Neural progenitor cell (in vitro differentiated cells): Measurements from ENCODE around the gene SFMBT2. TPM values are rescaled to one million over a fixed set of nuclear protein-coding genes. Genes with fewer than 3 reads are reported as not detected.

Source experiments
- DNase-seq: peaks from one replicate; pipeline ENCODE4 v3.0.0-alpha.2; 2016; ENCODE audit warnings: low spot score
- H2AFZ ChIP-seq: fragments of 200-600 bp; sonication (generic); replicated peaks from 2 replicates; pipeline ENCODE4 v1.6.1; 2016; ENCODE audit warnings: antibody characterized with exemption
- H3F3A ChIP-seq: fragments of 200-600 bp; sonication (generic); 2 replicates; pipeline ENCODE4 v1.6.1; 2016; ENCODE audit warnings: antibody characterized with exemption, low read depth
- H3K27ac ChIP-seq: fragments of 200-600 bp; sonication (generic); 2 replicates; pipeline ENCODE4 v1.5.1; 2016; ENCODE audit warnings: mild to moderate bottlenecking
- H3K27me3 ChIP-seq: fragments of 200-600 bp; sonication (generic); 2 replicates; pipeline ENCODE4 v1.6.1; 2016; ENCODE audit warnings: mild to moderate bottlenecking, moderate library complexity
- H3K36me3 ChIP-seq: fragments of 200-600 bp; sonication (generic); 2 replicates; pipeline ENCODE4 v1.5.1; 2016
- H3K4me1 ChIP-seq: fragments of 200-600 bp; sonication (generic); 2 replicates; pipeline ENCODE4 v1.6.1; 2016; ENCODE audit warnings: mixed run types
- H3K4me2 ChIP-seq: fragments of 200-600 bp; sonication (generic); 2 replicates; pipeline ENCODE4 v1.6.1; 2016
- H3K4me3 ChIP-seq: fragments of 200-600 bp; sonication (generic); 2 replicates; pipeline ENCODE4 v1.5.1; 2016
- H3K79me2 ChIP-seq: fragments of 200-600 bp; sonication (generic); 2 replicates; pipeline ENCODE4 v1.6.1; 2016; ENCODE audit warnings: low read depth
- H3K9ac ChIP-seq: fragments of 200-600 bp; sonication (generic); 2 replicates; pipeline ENCODE4 v1.6.1; 2016
- H3K9me3 ChIP-seq: fragments of 200-600 bp; sonication (generic); 2 replicates; pipeline ENCODE4 v1.5.1; 2016; ENCODE audit warnings: low read depth
- H4K20me1 ChIP-seq: fragments of 200-600 bp; sonication (generic); 2 replicates; pipeline ENCODE4 v1.6.1; 2016; ENCODE audit warnings: low read depth
- H3K27ac Mint-ChIP-seq: 3 replicates; pipeline ENCODE4 v1.8.0; 2021; ENCODE audit warnings: mixed read lengths
- H3K27me3 Mint-ChIP-seq: 2 replicates; pipeline ENCODE4 v1.8.0; 2022; ENCODE audit warnings: low read depth, mild to moderate bottlenecking, inconsistent platforms, moderate library complexity, mixed read lengths; ENCODE audit not compliant: insufficient read depth
- H3K36me3 Mint-ChIP-seq: 3 replicates; pipeline ENCODE4 v1.8.0; 2021; ENCODE audit warnings: mixed read lengths
- H3K4me1 Mint-ChIP-seq: 3 replicates; pipeline ENCODE4 v1.8.0; 2021; ENCODE audit warnings: mixed read lengths
- H3K4me3 Mint-ChIP-seq: 3 replicates; pipeline ENCODE4 v1.8.0; 2021; ENCODE audit warnings: mild to moderate bottlenecking, moderate library complexity, mixed read lengths
- H3K9me3 Mint-ChIP-seq: 3 replicates; pipeline ENCODE4 v1.8.0; 2020; ENCODE audit warnings: mixed read lengths
- EZH2 ChIP-seq: fragments of 200-600 bp; sonication (generic); IDR thresholded peaks from 2 replicates; pipeline ENCODE4 v1.6.1; 2017; ENCODE audit warnings: antibody characterized with exemption, mild to moderate bottlenecking, moderate library complexity
- EZH2phosphoT487 ChIP-seq: fragments of 200-600 bp; sonication (generic); IDR thresholded peaks from 2 replicates; pipeline ENCODE4 v1.6.1; 2017; ENCODE audit warnings: antibody characterized with exemption
- total RNA-seq: library from RNA; depleted of rRNA; stranded (reverse); fragments of >200 nt; gene quantifications from 2 replicates; pipeline ENCODE4 v1.2.3, GENCODE V29; 2015; ENCODE audit warnings: low replicate concordance
- TF ChIP-seq, protein P1 (sequence below): fragments of 200-600 bp; sonication (generic); IDR thresholded peaks from 2 replicates; pipeline ENCODE4 v1.5.1; 2017; ENCODE audit warnings: antibody characterized with exemption, mild to moderate bottlenecking

The SFMBT2 gene
- total RNA-seq, 1 donor from 2014 or later: 1.8 TPM

DNA sequence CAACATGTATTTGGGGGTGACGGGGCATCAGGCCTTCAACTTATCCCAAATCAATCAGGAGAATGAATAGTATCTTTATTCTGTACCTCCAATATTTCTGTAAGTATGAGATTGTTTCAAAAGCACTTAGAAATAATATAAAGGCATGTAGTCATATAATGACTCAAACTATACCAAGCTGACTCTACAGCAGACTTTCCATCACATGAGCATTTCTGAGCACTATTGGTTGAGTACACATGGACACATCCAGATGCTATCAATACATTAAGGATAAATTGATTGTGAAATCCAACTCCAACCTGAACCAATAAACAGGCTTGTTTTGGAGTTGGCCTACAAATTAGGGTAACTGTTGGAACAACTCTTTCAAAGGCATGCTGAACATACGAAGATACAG lies 229.4 kb downstream of the SFMBT2 start:
- TF ChIP-seq EZH2phosphoT487 (no peak), EZH2 (no peak)
- TF ChIP-seq, protein P1, sequence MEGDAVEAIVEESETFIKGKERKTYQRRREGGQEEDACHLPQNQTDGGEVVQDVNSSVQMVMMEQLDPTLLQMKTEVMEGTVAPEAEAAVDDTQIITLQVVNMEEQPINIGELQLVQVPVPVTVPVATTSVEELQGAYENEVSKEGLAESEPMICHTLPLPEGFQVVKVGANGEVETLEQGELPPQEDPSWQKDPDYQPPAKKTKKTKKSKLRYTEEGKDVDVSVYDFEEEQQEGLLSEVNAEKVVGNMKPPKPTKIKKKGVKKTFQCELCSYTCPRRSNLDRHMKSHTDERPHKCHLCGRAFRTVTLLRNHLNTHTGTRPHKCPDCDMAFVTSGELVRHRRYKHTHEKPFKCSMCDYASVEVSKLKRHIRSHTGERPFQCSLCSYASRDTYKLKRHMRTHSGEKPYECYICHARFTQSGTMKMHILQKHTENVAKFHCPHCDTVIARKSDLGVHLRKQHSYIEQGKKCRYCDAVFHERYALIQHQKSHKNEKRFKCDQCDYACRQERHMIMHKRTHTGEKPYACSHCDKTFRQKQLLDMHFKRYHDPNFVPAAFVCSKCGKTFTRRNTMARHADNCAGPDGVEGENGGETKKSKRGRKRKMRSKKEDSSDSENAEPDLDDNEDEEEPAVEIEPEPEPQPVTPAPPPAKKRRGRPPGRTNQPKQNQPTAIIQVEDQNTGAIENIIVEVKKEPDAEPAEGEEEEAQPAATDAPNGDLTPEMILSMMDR: no peak
- H3K9me3 Mint-ChIP-seq: no peaks in the 10 kb centered on the region

DNA sequence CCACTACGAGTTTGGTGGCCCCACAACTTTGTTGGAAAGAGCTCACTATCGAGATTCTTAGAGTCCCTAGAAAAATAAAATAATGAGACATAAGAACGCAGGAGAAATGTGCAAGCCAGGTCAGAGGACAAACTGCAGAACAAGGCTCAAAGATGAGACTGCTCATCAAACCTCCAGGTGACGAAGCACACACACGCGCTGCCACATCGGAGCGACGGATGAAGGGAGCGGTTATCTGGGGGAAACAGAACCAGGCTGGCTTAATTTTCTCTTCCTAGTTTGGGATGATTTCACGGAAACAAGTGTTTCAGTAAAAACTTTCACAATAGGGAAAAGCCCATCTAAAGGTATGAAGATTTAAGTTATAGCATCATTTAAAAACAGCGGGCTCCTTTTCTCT lies 231.3 kb downstream of the SFMBT2 start:
- H3K4me1 Mint-ChIP-seq: no peaks in the 10 kb centered on the region
- no peak overlapping the region for H3K9ac ChIP-seq
- no peaks in the 10 kb centered on the region for H3F3A ChIP-seq
- no peaks in the 10 kb centered on the region for H3K79me2 ChIP-seq
- H3K9me3 Mint-ChIP-seq: no peaks in the 10 kb centered on the region
- peaks cover 9% of the 10 kb centered on the region for H3K4me1 ChIP-seq
- H3K27ac Mint-ChIP-seq: no peak overlapping the region
- no peaks in the 10 kb centered on the region for H3K27me3 ChIP-seq
- no peak overlapping the region for H3K4me3 Mint-ChIP-seq
- H3K9me3 ChIP-seq: no peaks in the 10 kb centered on the region
- TF ChIP-seq, protein P1: no peak
- TF ChIP-seq EZH2phosphoT487 (no peak), EZH2 (no peak)
- H4K20me1 ChIP-seq: no peaks in the 10 kb centered on the region
- peaks cover 5% of the 10 kb centered on the region for H3K27me3 Mint-ChIP-seq
- no peak for DNase-seq
- H3K4me3 ChIP-seq: no peak overlapping the region
- H3K27ac ChIP-seq: no peak overlapping the region
- H3K36me3 Mint-ChIP-seq: peaks cover 22% of the 10 kb centered on the region
- H3K4me2 ChIP-seq: no peak overlapping the region
- no peak overlapping the region for H2AFZ ChIP-seq
- no peaks in the 10 kb centered on the region for H3K36me3 ChIP-seq

More for the DNA sequence above, 229.4 kb downstream of the SFMBT2 start:
- Mint-ChIP-seq H3K36me3 (peaks cover 11% of the 10 kb centered on the region), H3K27me3 (peaks cover 3% of the 10 kb centered on the region), H3K4me3 (no peak overlapping the region), H3K4me1 (no peaks in the 10 kb centered on the region), H3K27ac (no peak overlapping the region)
- Histone ChIP-seq H3K4me2 (no peak overlapping the region), H3K4me1 (peaks cover 9% of the 10 kb centered on the region), H3K27me3 (no peaks in the 10 kb centered on the region), H2AFZ (no peak overlapping the region), H3F3A (no peaks in the 10 kb centered on the region), H3K79me2 (no peaks in the 10 kb centered on the region), H4K20me1 (no peaks in the 10 kb centered on the region), H3K4me3 (no peak overlapping the region), H3K36me3 (no peaks in the 10 kb centered on the region), H3K9ac (no peak overlapping the region), H3K9me3 (no peaks in the 10 kb centered on the region), H3K27ac (no peak overlapping the region)
- no peak for DNase-seq

DNA sequence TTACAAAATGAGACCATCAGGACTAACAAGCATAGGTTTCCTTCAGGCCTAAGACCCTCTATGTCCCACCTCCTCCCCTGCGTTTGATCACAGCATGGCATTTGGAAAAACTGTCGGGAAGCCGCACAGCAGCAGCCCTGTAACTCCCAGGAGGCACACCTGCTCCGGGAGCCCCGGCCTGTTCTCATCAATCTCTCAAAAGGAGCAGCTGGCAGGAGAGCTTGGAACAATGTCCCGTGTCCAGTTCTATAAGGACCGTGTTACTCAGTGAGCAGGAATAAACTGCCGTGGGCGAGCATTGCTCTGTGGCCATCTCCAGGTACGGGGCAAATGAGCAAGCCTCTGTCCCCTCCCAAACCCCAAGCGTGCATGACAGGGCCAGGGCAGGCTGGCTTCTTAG lies 236.9 kb downstream of the SFMBT2 start:
- Histone ChIP-seq H3K9me3 (no peaks in the 10 kb centered on the region), H4K20me1 (no peaks in the 10 kb centered on the region), H3K27ac (no peak overlapping the region), H3K4me1 (no peaks in the 10 kb centered on the region), H3K27me3 (no peaks in the 10 kb centered on the region), H2AFZ (no peak overlapping the region), H3K4me3 (no peak overlapping the region), H3F3A (no peaks in the 10 kb centered on the region), H3K9ac (no peak overlapping the region), H3K36me3 (no peaks in the 10 kb centered on the region), H3K79me2 (no peaks in the 10 kb centered on the region), H3K4me2 (no peak overlapping the region)
- peaks cover 18% of the 10 kb centered on the region for H3K36me3 Mint-ChIP-seq
- no peaks in the 10 kb centered on the region for H3K4me1 Mint-ChIP-seq
- no peak overlapping the region for H3K4me3 Mint-ChIP-seq
- peaks cover 5% of the 10 kb centered on the region for H3K27me3 Mint-ChIP-seq
- TF ChIP-seq EZH2: no peak
- TF ChIP-seq EZH2phosphoT487: no peak
- TF ChIP-seq, protein P1: no peak
- DNase-seq: no peak
- no peaks in the 10 kb centered on the region for H3K9me3 Mint-ChIP-seq
- no peak overlapping the region for H3K27ac Mint-ChIP-seq
